Stimulated activated CD8-positive, alpha-beta memory T cell treated with anti-CD3 and anti-CD28 coated beads, Interleukin-15, amount 100 ng/mL, for 24 hours (primary cell): ENCODE data around the gene CC2D1A.
"Not testable (repeated sequence)": the region's sequence is repeated elsewhere in the genome, so short reads cannot be mapped to it uniquely, and the experiment has no call there.

Experiments
- DNase-seq: peaks from one replicate; pipeline ENCODE4 v3.0.0-alpha.2; 2020; ENCODE audit warnings: low read depth

CC2D1A gene

DNA sequence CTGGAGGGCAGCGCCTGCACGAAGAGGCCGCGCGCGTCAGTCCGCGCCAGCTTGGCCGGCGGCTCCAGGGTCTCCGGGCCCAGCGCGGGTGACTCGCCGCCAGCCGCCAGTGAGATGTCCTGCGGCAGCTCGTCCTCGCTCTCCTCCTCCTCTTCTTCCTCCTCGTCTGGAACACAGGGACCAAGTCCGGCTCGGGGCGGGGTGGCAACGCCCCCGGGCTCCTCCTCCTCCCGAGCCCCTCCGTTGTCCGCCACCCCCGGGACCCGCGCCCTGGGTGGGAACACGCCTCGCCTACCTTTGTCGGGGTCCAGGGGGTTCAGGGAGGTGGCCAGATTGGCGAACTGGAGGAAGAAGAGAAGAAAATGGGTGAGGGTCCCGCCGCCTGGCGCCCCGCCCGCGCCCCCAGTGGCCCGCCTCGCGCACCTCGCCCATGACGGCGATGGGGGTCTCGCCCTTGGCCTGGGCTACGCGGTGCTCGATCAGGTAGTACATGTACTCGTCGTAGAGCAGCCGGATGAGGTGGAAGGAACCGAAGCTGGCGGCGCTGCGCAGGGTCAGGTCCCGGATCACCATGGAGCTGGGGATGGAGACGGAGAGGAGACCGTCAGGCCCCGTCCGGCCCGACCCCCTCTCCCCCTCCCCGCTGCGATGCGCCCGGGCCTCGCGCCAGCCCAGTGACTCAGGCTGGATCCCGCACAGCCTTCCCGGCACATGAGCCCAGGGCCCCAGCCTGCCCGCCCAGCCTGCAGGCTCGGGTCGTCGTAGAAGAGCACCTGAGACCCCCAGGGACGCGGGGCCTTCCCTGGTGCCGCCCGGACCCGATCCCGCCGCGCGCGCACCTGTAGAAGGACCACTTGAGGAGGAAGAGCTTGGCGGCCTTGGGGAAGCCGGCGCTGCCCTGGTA, 57.0 kb downstream of the CC2D1A start:
- DNase-seq, result no peak

DNA sequence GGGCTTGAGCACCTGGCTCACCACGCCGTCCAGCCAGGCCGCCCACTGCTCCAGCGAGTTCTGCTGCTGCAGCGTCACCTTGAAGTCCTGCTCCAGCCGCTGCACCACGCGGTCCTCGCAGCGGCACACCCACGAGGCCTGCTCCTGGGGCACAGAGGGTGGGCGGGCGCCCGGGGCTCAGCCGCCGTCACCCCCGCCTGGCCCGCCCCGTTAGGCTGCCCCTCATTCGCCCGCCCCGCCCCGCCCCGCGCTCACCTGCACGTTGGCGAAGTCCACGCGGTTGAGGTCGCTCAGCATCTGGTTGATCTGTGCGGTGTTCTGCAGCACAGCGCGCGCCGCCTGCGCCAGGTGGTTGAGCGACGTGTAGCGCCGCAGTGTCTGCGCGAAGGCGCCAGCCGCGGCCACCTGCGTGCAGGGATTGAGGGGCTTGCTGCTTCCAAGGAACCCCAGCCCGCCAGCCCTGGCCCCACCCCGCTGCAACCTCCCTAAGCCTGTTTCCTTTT, 57.7 kb downstream of the CC2D1A start:
- DNase-seq, result no peak

DNA sequence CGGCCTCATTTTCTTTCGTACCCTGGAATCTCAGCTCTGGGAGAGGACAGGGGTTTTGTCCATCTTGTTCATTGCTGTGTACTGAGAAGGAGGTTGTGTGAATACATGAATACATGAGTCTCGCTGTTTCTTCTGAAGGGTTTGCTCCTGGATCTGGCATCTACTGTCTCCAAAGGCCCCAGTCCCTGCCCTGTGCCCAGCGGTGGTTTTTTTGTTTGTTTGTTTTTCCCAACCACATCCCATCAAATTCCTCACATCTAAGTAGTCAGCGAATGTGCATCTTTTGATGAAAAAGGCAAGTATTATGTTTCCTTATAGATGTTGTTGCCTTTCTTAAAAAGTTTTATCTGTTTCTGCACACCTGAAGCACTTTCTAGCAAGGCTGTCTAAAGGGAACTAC, 58.8 kb downstream of the CC2D1A start:
- DNase-seq, result no peak

DNA sequence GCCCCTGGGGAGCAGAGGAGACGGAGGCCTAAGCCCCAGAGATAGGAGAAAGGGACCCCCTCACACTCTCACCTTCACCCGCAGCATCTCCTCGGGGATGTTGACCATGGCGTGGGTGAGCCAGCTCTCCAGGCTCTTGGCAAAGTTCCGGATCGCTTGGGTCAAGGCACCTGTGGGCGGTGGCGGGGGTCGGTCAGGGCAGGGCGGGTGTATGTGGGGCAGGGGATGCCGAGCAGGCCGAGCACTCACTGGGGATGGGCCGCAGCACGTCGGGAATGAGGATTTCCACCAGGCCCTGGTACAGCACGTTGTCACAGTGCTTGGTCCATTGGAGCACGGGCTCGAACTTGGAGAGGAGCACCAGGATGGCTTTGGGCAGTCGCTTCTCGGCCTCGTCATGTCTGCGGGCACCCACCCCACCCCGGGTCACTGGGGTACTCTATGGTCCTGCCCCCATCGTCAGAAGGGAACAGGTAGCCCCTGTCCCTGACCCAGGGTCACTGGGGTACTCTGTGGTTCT, 59.4 kb downstream of the CC2D1A start:
- DNase-seq, result no peak

DNA sequence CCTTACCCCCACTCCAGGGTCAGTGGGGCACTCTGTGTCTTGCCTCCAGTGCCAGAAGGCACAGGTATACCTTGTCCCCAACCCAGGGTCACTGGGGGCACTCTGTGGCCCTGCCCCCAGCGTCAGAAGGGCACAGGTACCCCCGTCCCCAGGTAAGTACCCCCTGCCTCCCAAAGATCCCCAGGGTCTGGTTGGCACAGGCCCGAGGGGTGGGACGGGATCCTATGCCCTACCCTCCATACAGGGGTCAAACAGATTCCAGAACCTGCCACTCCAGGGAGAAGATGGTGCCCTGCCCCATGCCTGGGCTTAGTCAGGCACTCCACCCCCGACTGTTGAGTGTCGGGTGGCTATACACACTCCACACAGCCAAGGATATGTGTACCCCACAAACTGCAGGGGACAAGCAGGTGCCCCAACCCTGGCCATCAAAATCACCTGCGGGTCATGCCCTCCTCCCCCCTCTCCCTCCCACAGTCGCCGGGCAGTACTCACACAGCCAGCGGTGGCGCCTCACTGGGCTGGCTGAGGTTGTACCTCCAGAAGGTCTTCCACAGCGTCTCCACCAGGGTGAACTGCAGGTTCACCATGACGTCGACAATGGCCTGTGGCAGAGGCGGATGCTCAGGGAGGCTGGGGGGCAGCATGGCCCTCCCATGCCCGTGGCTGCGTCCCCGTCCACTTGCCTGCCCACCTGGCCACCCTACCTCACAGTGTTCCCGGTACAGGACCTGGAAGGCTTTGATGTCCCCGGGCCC, 60.1 kb downstream of the CC2D1A start:
- no peak for DNase-seq

DNA sequence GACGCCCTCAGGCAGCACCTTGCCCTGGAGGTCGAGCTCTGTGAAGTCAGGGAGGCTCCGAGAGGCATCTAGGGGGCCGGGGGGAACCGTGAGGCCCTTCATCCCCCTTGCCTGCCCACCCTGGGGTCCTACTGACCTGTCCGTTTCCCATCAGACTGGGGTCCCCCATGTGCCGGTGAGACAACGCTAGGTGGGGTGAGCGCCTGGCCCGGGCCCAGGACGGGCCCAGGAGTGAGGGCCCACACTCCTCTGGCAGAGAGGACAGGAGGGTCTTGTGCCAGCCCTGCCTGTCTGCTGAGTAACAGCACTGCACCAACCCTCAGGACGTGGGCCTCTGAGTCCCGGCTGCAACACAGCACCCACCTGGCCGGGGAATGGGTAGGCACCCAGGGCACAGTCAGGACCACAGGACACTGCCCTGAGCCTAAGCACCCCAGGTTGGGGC, 60.7 kb downstream of the CC2D1A start:
- DNase-seq, result no peak

DNA sequence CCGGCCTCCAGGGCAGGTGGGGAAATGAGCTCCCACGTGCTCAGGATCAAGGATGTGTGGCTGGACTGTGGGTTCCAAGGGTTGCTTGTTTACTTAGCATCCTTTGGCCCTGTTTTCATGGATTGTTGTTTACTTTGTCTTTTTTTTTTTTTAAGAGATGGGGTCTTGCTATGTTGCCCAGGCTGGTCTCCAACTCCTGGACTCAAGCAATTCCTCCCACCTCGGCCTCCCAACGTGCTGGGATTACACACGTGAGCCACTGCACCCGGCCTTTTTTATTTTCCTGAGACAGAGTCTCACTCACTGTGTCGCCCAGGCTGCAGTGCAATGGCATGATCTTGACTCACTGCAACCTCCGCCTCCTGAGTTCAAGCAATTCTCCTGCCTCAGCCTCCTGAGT, 61.2 kb downstream of the CC2D1A start:
- DNase-seq, result not testable (repeated sequence)

DNA sequence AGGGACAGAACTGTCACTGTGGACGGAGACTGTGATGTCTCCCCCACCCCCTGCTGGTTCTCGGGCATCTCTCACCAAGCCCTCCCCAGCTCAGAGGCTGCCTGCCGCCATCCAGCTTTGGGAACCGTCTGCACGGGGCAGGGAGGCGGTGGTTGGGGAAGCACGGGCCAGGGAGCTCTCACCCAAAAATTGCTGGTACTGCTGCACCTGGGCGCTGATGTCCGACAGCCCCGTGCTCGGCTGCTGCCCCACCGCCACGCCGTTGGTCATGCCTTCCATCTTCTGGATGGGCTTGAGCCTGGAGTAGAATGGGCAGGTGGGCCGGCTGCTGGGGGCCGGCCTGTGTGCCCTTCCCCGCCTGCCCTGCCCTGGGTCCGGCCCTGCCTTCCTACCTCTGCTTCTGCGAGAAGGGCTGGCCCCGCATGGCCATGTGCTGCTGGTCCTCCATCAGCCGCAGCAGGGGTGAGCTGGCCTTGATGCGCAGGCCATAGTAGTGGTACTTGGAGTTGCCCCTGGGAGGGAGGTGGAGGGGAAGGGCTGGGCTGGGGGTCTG, 62.5 kb downstream of the CC2D1A start:
- DNase-seq, result no peak

DNA sequence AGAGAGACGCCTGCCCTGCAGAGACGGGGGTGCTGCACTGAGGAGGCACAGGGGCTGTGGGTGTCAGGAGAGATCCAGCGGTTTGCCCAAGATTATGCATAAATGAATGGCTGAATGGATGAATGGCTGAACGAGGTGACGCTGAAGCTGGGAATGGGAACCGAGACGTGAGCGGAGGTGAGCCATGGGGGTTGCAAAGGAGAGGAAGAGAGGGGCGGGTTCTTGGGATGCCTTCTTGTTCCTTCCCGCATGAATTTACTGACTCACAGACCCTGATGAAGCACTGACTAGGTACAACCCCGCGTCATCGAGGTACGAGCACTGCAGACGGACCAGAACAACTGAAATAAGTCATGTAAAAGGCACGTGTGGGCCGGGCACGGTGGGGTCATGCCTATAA, 63.0 kb downstream of the CC2D1A start:
- DNase-seq, result no peak

DNA sequence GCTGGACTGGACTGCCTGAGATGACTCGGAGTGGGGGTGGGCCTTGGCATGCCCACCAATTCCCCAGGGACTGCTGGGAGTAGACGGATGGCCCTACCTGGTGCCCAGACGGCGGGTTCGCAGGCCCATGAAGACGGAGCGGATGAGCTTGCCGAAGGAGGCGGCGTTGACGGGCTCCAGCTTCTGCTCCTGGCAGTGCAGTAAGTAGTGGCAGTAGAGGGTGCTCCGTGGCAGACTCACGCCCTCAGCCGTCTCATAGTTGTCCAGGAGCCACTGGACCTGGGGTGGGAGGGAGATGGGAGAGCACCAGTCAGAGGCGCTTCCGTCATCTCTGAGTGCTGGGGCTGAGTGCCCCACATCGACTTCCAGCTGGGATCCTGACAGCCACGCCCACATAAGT, 63.9 kb downstream of the CC2D1A start:
- no peak for DNase-seq

DNA sequence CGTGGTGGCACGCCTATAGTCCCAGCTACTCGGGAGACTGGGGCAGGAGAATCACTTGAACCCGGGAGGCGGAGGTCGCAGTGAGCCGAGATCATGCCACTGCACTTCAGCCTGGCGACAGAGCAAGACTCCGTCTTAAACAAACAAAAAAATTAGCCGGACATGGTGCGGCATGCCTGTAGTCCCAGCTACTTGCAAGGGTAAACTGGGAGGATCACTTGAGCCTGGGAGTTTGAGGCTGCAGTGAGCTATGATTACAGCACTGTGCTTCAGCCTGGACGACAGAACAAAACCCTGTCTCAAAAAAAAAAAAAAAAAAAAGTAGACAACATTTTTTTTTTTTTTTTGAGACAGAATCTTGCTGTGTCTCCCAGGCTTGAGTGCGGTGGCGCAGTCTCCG, 65.9 kb downstream of the CC2D1A start:
- not testable (repeated sequence) for DNase-seq

DNA sequence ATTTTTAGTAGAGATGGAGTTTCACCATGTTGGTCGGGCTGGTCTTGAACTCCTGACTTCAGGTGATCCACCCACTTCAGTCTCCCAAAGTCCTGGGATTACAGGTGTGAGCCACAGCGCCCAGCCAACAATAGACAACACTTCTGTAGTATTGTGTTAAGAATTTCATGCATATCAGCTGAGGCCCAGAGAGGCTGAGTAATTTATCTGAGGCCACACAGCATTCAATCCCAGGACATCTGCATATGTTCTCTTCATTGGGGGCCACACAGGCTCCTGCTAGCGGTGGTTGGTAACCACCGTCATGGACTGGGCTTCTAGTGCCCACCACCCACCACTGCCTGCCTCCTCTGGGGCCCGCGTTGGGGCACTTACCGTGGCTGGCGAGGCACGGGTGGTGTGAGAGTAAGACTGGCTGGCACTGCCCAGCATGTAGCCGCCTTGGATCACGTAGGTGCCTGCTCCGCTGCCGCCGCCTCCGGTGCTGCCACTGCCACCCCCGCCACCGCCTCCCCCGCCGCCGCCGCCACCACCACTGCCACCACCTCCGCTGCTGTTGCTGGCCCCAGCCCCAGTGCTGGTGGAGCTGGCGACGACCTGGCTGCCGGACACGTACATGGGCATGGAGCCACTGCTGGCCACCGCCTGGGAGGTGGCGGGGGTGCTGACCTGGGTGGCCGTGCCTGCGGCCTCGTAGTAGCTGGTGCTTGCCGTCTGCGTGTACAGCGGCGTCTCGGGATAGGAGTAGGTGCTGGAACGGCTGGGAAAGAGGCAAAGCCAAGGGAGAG, 66.6 kb downstream of the CC2D1A start:
- DNase-seq, result no peak

DNA sequence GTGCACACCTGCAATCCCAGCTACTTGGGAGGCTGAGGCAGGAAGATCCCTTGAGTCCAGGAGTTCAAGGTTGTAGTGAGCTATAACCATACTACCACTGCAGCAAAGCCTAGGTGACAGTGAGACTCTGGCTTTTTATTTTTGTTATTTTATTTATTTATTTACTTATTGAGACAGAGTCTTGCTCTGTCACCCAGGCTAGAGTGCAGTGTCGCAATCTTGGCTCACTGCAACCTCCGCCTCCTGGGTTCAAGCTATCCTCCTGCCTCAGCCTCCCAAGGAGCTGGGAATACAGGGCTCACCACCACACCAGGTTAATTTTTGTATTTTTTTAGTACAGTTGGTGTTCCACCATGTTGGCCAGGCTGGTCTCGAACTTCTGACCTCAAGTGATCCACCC, 67.5 kb downstream of the CC2D1A start:
- not testable (repeated sequence) for DNase-seq

DNA sequence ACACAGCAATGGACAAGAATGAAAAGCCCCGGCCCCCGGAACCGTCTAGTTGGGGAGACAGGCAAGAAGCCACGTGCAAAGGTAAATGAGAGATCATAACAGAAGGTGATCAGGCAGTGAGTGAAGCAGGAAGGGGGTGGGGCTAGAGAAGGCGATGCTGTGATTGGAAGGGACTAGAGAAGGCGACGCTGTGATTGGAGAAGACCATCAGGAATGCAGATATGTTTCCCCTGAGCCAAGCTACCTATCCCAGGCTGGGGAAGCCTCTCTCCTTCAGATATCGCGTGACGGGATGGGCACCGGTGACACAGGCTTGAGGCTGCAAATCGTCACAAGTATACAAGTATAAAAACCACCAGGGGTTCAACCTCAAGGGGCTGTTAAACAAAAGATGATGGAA, 68.1 kb downstream of the CC2D1A start:
- no peak for DNase-seq

DNA sequence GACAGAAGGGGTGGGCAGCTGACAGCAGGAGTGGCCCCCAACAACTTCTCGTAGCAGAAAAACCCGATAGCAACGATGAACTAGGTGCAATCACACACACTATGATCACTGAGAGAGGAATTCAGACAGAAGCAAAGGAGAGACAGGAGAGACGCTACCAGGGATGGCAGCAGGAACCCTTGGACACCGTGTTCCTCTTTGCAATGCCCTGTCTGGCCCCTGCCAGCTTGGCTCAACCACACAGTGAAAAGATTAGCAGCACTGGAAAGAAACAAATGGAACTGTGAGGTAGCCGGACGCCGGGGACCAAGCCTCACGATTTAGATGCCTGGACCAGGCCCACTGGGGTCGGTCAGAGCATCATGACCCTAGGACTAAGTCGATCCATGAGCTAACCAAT, 69.9 kb downstream of the CC2D1A start:
- no peak for DNase-seq

DNA sequence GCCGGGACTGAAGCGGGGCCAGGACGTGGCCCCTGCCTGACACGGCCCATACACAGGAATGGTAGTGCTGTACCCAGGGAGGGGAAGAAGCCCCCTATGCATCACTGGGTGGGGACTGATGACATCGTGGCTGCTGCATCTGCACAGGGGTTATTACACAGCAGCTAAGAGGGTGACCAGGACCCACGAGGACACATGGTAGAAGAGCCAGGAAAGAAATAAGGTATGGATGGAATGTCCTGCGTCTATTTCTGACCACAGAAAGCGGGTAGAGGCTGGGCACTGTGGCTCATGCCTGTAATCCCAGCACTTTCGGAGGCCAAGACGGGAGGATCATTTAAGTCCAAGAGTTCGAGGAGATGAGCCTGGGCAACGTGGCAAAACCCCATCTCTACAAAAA, 70.4 kb downstream of the CC2D1A start:
- no peak for DNase-seq

DNA sequence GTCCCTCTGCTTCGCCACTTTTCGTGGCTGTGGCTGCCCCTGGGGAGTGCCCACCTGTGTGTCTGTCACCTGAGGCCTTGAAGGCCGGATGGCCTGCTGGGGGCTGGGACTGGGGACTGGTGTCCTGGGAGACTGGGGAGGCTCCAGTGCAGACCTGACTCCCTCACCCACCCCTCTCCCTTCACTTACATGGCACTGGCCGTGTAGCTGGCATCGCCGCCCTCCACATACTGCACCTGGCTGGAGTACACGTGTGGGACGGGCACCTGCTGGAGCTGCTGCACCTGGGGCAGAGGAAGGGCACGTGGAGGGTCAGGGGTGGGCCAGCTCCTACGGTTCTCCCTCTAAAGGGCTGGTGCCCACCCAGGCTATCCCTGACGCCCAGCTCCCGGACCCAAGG, 71.8 kb downstream of the CC2D1A start:
- DNase-seq, result no peak

DNA sequence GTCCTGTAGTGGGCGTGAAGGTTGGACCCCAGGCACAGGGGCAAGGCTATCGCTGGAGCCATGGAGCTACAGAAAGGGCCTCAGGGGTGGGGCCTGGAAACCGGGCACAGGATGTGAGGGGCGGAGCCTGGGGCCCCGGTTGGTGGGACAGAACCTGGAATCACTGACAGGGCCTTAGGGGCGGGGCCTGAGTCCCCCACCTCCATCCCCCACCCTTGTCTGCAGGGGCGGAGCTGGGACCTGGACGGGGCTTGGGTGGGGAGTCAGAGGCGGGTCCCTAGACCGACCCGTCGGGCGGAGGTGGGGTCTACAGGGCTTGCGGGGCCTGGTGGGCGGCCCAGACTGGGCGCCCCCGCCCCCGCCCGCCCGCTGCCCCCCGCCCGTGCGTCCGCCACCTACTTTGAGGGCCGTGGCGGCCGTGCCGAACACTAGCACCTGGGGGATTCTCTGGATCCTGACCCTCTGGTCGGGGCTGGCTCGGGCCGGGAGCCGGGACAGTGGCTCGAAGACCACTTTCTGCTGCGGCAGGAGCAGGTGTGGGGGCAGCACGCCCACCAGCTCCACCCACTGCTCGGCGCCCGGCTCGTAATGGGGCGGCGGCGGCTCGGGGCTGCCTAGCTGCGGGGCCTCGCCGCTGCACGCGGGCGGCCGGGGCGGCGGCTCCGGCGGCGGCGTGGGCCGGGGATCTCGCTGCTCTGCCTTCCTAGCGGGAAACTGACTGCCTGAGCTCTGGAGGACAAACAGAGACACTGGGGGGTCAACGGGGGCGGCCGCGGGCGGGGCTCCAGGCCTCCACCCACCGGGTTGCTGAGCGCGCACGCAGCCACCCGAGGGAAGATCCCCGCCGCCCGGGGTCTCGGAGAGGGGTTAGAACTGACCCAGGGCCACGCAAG, 72.6 kb downstream of the CC2D1A start:
- DNase-seq, result no peak

DNA sequence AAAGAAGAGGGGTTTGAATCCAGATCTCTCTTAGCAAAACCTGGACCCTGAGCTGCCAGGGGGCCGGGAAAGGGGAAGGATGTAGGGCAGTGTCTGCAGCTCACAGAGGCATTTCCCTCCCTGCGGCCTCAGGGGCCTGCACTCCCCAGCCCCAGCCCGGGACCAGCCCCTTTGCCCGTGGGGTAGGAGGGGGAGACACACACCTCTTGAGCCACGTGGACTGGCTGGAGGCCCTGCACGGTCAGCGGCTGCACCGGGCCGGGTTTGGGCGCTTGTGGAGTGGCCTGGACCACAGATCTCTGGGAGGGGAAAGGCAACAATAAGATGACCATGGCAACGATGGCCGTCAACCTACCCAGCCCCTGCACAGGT, 73.2 kb downstream of the CC2D1A start:
- DNase-seq, result no peak

DNA sequence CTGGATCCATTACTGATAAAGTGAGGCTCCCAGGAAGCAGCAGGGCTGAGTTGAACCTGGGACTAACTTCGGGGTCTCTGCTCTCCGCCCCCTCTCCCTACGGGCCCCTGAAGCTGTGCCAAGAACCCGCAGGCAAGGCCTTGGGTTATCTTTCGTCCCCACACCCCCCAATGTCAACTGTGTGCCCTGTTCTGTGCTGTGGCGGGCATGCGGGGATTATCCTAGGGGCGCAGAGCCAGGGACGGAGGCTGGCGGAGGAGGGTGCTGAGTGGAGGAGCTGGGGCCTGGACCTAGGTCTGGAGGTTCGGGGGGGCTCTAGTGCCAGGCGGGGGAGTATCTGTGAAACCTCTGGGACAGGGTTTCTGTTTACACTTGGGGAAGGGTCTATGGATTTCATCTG, 73.7 kb downstream of the CC2D1A start:
- DNase-seq, result no peak

DNA sequence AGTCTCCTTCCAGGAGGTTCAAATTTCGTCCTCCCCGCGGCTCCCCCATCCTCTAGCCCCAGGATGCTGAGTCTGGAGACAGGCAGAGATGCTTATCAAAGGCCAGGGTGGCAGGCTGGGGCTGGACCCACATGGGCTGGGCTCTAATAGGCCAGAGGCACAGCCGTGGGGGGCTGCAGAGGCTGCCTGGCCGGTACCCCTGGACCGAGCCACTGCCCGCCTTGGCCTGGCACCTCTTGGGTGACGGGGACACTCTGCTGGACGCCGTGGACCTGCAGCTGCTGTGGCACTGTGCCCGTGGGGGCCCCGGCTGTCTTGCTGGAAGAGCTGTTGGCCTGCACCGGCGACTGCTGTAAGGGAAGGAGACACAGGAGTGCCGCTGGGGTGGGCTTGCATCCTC, 74.3 kb downstream of the CC2D1A start:
- DNase-seq, result no peak
